ENCODE data around the gene BTBD16.

The BTBD16 gene

GRCh38 chr10:122285506-122286444 is 14.7 kb downstream of the BTBD16 start:
- Histone ChIP-seq H3K27me3 (ENCODE audit: insufficient read depth, low read depth, severe bottlenecking) (no peaks in the 10 kb centered on the region), H3K4me3 (ENCODE audit: low read depth, low read length) (no peak overlapping the region), H3K27ac (no peak overlapping the region), H3K9me3 (ENCODE audit: severe bottlenecking) (no peaks in the 10 kb centered on the region), H3K36me3 (no peaks in the 10 kb centered on the region)
- TF ChIP-seq CTCF (IDR thresholded peaks at IDR 0.05; ENCODE audit: low read depth, low read length) = no peak
- no peak for DNase-seq

- H3K4me3 ChIP-seq (ENCODE audit: low read depth, low read length) = no peak overlapping the region
- no peaks in the 10 kb centered on the region for H3K27me3 ChIP-seq (ENCODE audit: insufficient read depth, low read depth, severe bottlenecking)
- no peak for TF ChIP-seq CTCF (IDR thresholded peaks at IDR 0.05; ENCODE audit: low read depth, low read length)
- no peak overlapping the region for H3K27ac ChIP-seq
- no peaks in the 10 kb centered on the region for H3K36me3 ChIP-seq
- H3K9me3 ChIP-seq (ENCODE audit: severe bottlenecking) = no peaks in the 10 kb centered on the region
- DNase-seq = peak; percentile 34
Observed at GRCh38 chr10:122286867-122287266, 15.8 kb downstream of the BTBD16 start.

- no peaks in the 10 kb centered on the region for H3K36me3 ChIP-seq
- no peaks in the 10 kb centered on the region for H3K9me3 ChIP-seq (ENCODE audit: severe bottlenecking)
- no peak overlapping the region for H3K27ac ChIP-seq
- no peak for TF ChIP-seq CTCF (IDR thresholded peaks at IDR 0.05; ENCODE audit: low read depth, low read length)
- DNase-seq = no peak
- H3K27me3 ChIP-seq (ENCODE audit: insufficient read depth, low read depth, severe bottlenecking) = no peaks in the 10 kb centered on the region
- no peak overlapping the region for H3K4me3 ChIP-seq (ENCODE audit: low read depth, low read length)
Observed at GRCh38 chr10:122287570-122287969, 16.5 kb downstream of the BTBD16 start.

GRCh38 chr10:122288262-122288661 is 17.2 kb downstream of the BTBD16 start:
- H3K27me3 ChIP-seq (ENCODE audit: insufficient read depth, low read depth, severe bottlenecking) = no peaks in the 10 kb centered on the region
- H3K4me3 ChIP-seq (ENCODE audit: low read depth, low read length) = no peak overlapping the region
- H3K27ac ChIP-seq = no peak overlapping the region
- no peak for DNase-seq
- no peak for TF ChIP-seq CTCF (IDR thresholded peaks at IDR 0.05; ENCODE audit: low read depth, low read length)
- H3K9me3 ChIP-seq (ENCODE audit: severe bottlenecking) = no peaks in the 10 kb centered on the region
- H3K36me3 ChIP-seq = no peaks in the 10 kb centered on the region

- Histone ChIP-seq H3K36me3 (no peaks in the 10 kb centered on the region), H3K4me3 (ENCODE audit: low read depth, low read length) (no peak overlapping the region), H3K27me3 (ENCODE audit: insufficient read depth, low read depth, severe bottlenecking) (no peaks in the 10 kb centered on the region), H3K9me3 (ENCODE audit: severe bottlenecking) (no peaks in the 10 kb centered on the region), H3K27ac (no peak overlapping the region)
- TF ChIP-seq CTCF (IDR thresholded peaks at IDR 0.05; ENCODE audit: low read depth, low read length) = no peak
- DNase-seq = no peak
Observed at GRCh38 chr10:122288917-122289316, 17.8 kb downstream of the BTBD16 start.
